Lower leg skin (tissue), 3 donors: ENCODE measurements around the gene FUT1.

Source experiments
- POLR2A ChIP-seq, 2 donors: fragments of 450-650 bp; IDR thresholded peaks; one replicate each; pipeline ENCODE4 v1.6.1; 2016 to 2017; ENCODE audit warnings: antibody characterized with exemption in 2 of 2, mild to moderate bottlenecking in 1 of 2, moderate library complexity in 1 of 2
- TF ChIP-seq, protein P1 (sequence below), 3 donors: fragments of 450-650 bp; IDR thresholded peaks; one replicate each; pipeline ENCODE4 v1.5.1; 2016; ENCODE audit warnings: antibody characterized with exemption in 3 of 3, mild to moderate bottlenecking in 3 of 3, moderate library complexity in 2 of 3

- TF ChIP-seq, protein P1, sequence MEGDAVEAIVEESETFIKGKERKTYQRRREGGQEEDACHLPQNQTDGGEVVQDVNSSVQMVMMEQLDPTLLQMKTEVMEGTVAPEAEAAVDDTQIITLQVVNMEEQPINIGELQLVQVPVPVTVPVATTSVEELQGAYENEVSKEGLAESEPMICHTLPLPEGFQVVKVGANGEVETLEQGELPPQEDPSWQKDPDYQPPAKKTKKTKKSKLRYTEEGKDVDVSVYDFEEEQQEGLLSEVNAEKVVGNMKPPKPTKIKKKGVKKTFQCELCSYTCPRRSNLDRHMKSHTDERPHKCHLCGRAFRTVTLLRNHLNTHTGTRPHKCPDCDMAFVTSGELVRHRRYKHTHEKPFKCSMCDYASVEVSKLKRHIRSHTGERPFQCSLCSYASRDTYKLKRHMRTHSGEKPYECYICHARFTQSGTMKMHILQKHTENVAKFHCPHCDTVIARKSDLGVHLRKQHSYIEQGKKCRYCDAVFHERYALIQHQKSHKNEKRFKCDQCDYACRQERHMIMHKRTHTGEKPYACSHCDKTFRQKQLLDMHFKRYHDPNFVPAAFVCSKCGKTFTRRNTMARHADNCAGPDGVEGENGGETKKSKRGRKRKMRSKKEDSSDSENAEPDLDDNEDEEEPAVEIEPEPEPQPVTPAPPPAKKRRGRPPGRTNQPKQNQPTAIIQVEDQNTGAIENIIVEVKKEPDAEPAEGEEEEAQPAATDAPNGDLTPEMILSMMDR (IDR thresholded peaks at IDR 0.05) = no peak
- no peak for TF ChIP-seq POLR2A (IDR thresholded peaks at IDR 0.05)
Measured at GRCh38 chr19:48799358-48800300, 47.2 kb upstream of the FUT1 start.
